Activated CD8-positive, alpha-beta T cell treated with anti-CD3 and anti-CD28 coated beads for 36 hours (primary cell): Measurements from ENCODE around the gene UGT3A2. TPM values are rescaled to one million over a fixed set of nuclear protein-coding genes. Genes with fewer than 3 reads are reported as not detected.

Source experiments
- ATAC-seq: fragments of 200-7000 bp; cut with Tn5 transposase; one replicate; pipeline ENCODE4 v1.10.0; 2021; ENCODE audit warnings: mild to moderate bottlenecking, moderate library complexity
- CTCF ChIA-PET: fragments of 350-600 bp; sonication (Branson Sonifier 250); formaldehyde crosslinking; loops from one replicate; lab custom pipeline; 2021; ENCODE audit warnings: antibody characterized with exemption; lab: Charles Lee
- POLR2A ChIA-PET: fragments of 350-600 bp; sonication (Branson Sonifier 250); formaldehyde crosslinking; loops from one replicate; lab custom pipeline; 2021; ENCODE audit warnings: antibody characterized with exemption; lab: Charles Lee
- DNase-seq: peaks from one replicate; pipeline ENCODE4 v3.0.0-alpha.2; 2020
- H3K27ac Mint-ChIP-seq: one replicate; pipeline ENCODE4 v1.8.0; 2021; ENCODE audit warnings: mild to moderate bottlenecking, mixed read lengths
- H3K27me3 Mint-ChIP-seq: one replicate; pipeline ENCODE4 v1.8.0; 2021; ENCODE audit warnings: mixed read lengths
- H3K36me3 Mint-ChIP-seq: one replicate; pipeline ENCODE4 v1.8.0; 2021; ENCODE audit warnings: low read depth, mixed read lengths
- H3K4me1 Mint-ChIP-seq: one replicate; pipeline ENCODE4 v1.8.0; 2021; ENCODE audit warnings: low read depth, mixed read lengths
- H3K4me3 Mint-ChIP-seq: one replicate; pipeline ENCODE4 v1.8.0; 2021; ENCODE audit warnings: mild to moderate bottlenecking, moderate library complexity, mixed read lengths
- H3K9me3 Mint-ChIP-seq: one replicate; pipeline ENCODE4 v1.8.0; 2021; ENCODE audit warnings: mixed read lengths
- intact Hi-C: fragments of 100-400 bp; cut with micrococcal nuclease; formaldehyde crosslinking; loops from one replicate; pipeline ENCODE4 v1.10.0; 2022
- total RNA-seq, 2 experiments: library from RNA; stranded (reverse); gene quantifications; one replicate each; pipeline ENCODE4 v1.2.3, GENCODE V29; 2021
- TF ChIP-seq, protein P1 (sequence below): fragments of 200-600 bp; IDR thresholded peaks from one replicate; pipeline ENCODE4 v1.8.0; 2022; ENCODE audit warnings: antibody characterized with exemption, mild to moderate bottlenecking

Gene UGT3A2
- total RNA-seq, 2 experiments from 2014 or later: not detected

DNA sequence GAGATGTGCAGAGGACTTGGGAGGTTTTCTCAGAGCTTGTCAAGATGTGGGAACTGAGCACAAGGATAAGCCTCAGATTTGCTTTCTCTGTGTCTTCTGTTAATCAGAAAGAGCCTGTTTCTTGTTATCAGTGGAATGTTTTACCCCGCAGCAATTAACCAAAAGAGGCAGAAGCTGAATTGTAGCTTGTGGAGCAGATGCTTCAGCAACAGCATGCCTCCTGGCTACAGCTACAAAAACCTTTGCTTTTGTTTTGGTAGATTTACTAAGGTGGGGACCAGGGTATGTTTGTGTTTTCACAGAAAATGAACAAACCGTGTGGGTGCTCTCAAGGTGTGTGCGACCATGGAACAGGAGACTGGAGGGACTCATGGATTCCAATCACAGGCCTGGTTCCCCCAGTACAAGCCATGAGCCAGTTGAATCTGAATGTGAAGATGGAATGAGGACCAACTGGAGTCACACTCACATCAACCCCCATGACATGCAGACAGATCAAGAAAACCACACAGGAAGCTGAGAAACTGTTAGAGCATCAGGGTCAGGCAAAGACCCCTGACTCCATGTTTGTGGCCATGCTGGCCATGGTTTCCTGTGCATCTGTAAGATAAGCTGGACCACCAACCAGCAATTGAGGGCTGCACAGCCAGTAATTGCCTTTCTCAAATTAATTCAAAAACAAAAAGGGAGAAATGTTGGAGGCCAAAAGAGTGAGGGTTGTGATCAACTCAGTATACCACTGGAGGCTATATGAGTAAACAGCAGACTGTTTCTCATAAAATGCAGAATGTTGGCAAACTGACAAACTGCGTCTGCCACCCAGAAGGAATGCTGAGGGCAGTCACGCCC is 6.9 kb downstream of the UGT3A2 start:
- Mint-ChIP-seq H3K9me3 (peaks cover 1% of the 10 kb centered on the region), H3K4me3 (no peak overlapping the region), H3K36me3 (no peaks in the 10 kb centered on the region), H3K27me3 (peaks cover 2% of the 10 kb centered on the region), H3K4me1 (no peaks in the 10 kb centered on the region), H3K27ac (no peak overlapping the region)
- intact Hi-C loops: no loop called here
- CTCF ChIA-PET: no interaction called here
- TF ChIP-seq, protein P1, sequence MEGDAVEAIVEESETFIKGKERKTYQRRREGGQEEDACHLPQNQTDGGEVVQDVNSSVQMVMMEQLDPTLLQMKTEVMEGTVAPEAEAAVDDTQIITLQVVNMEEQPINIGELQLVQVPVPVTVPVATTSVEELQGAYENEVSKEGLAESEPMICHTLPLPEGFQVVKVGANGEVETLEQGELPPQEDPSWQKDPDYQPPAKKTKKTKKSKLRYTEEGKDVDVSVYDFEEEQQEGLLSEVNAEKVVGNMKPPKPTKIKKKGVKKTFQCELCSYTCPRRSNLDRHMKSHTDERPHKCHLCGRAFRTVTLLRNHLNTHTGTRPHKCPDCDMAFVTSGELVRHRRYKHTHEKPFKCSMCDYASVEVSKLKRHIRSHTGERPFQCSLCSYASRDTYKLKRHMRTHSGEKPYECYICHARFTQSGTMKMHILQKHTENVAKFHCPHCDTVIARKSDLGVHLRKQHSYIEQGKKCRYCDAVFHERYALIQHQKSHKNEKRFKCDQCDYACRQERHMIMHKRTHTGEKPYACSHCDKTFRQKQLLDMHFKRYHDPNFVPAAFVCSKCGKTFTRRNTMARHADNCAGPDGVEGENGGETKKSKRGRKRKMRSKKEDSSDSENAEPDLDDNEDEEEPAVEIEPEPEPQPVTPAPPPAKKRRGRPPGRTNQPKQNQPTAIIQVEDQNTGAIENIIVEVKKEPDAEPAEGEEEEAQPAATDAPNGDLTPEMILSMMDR: no peak
- DNase-seq (no peak), ATAC-seq (no peak)
- POLR2A ChIA-PET: no interaction called here

DNA sequence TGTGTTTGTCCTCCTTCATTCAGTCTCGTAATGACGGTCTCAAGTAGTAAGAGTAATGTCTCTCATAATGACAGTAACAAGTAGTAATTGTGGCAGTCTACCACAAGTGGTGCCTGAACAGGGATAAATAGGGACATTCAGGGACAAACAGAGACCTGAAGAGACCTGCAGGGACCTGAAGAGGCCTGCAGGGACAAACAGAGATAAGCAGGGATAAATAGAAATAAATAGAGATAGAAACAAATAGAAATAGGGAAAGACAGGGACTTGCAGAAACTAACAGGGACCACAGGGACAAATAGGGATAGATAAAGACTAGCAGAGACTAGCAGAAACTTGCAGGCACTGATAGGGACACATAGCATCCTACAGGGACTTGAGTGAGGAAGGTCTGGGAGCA is 7.9 kb downstream of the UGT3A2 start:
- H3K27ac Mint-ChIP-seq: no peak overlapping the region

DNA sequence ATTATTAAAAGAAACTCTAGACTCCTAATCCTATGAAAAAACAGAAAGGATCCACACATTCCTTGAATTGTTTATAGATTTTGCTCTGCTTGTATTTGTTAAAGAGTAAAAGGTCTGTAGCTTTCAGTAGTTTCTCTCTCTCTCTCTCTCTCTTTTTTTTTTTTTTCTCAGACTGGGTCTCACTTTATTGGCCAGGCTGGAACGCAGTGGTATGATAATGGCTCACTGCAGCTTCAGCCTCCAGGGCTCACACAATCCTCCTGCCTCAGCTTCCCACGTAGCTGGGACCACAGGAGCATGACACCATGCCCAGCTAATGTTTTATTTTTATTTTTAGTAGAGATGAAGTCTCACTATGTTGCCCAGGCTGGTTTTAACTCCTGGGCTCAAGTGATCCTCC is 9.3 kb downstream of the UGT3A2 start:
- TF ChIP-seq, protein P1: no peak
- H3K4me3 Mint-ChIP-seq: no peak overlapping the region
- ChIA-PET CTCF (no interaction called here), POLR2A (no interaction called here)
- no peaks in the 10 kb centered on the region for H3K36me3 Mint-ChIP-seq
- H3K9me3 Mint-ChIP-seq: peaks cover 1% of the 10 kb centered on the region
- intact Hi-C loops: no loop called here
- H3K27me3 Mint-ChIP-seq: peaks cover 3% of the 10 kb centered on the region
- no peak for ATAC-seq
- H3K4me1 Mint-ChIP-seq: no peaks in the 10 kb centered on the region
- H3K27ac Mint-ChIP-seq: no peak overlapping the region
- no peak for DNase-seq

More for the DNA sequence above, 7.9 kb downstream of the UGT3A2 start:
- Mint-ChIP-seq H3K4me1 (no peaks in the 10 kb centered on the region), H3K4me3 (no peak overlapping the region), H3K36me3 (no peaks in the 10 kb centered on the region), H3K9me3 (peaks cover 1% of the 10 kb centered on the region), H3K27me3 (peaks cover 3% of the 10 kb centered on the region)
- ATAC-seq: no peak
- ChIA-PET CTCF (no interaction called here), POLR2A (no interaction called here)
- no peak for DNase-seq
- TF ChIP-seq, protein P1: no peak
- intact Hi-C loops: no loop called here

DNA sequence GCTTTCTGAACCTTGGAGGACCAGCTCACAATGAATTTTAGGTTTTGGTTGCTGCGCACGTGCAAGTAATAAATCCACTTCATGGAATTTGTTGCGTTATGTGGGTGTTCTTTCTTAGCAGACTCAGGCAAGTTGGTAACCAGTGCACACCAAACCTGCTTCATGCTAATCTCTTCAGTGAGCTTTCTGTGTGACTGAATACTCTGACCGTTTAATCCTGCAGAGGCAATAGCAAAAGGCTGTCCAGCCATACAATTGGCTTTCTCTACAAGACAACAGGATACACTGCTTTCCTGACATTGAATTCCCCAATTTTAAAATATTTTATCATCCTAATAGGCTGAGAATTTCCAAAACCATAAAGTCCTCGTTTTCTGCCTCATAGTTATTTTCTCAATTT is 10.3 kb downstream of the UGT3A2 start:
- DNase-seq (no peak), ATAC-seq (no peak)
- no peak overlapping the region for H3K27ac Mint-ChIP-seq
- H3K36me3 Mint-ChIP-seq: no peaks in the 10 kb centered on the region
- ChIA-PET CTCF (no interaction called here), POLR2A (no interaction called here)
- peaks cover 3% of the 10 kb centered on the region for H3K27me3 Mint-ChIP-seq
- TF ChIP-seq, protein P1: no peak
- H3K4me1 Mint-ChIP-seq: no peaks in the 10 kb centered on the region
- H3K4me3 Mint-ChIP-seq: no peak overlapping the region
- H3K9me3 Mint-ChIP-seq: no peaks in the 10 kb centered on the region
- intact Hi-C loops: no loop called here

DNA sequence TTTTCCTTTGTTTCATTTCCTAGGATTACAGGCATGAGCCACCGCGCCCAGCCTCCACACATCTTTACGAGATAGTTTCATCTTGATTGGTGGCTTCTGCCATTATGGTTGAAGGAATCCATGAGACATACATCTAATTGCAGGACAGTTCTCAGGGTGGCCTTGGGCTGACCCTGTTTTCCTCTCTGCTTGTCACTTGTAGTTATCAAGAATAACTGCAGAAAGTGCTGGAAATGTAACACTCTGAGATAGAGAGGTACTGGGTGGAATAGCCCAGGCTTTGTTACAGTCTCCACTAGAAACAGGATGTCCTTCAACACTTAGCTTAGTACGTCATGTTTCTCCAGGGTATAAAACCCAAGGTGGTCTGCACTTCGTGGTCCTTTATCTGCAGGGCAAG is 10.7 kb downstream of the UGT3A2 start:
- Mint-ChIP-seq H3K27ac (no peak overlapping the region), H3K4me1 (no peaks in the 10 kb centered on the region), H3K9me3 (no peaks in the 10 kb centered on the region), H3K4me3 (no peak overlapping the region), H3K36me3 (no peaks in the 10 kb centered on the region), H3K27me3 (peaks cover 3% of the 10 kb centered on the region)
- TF ChIP-seq, protein P1: no peak
- ChIA-PET POLR2A (no interaction called here), CTCF (no interaction called here)
- intact Hi-C loops: no loop called here
- DNase-seq: no peak
- ATAC-seq: no peak
